GM18505 (cell line): ENCODE data around the gene USP17L19.
"Not testable (repeated sequence)": the region's sequence is repeated elsewhere in the genome, so short reads cannot be mapped to it uniquely, and the experiment has no call there.

Experiments used
- ATAC-seq: cut with Tn5 transposase; IDR thresholded peaks from one replicate; pipeline ENCODE4 v1.9.1; 2021; ENCODE audit not compliant: unreplicated experiment

Gene USP17L19, protein sequence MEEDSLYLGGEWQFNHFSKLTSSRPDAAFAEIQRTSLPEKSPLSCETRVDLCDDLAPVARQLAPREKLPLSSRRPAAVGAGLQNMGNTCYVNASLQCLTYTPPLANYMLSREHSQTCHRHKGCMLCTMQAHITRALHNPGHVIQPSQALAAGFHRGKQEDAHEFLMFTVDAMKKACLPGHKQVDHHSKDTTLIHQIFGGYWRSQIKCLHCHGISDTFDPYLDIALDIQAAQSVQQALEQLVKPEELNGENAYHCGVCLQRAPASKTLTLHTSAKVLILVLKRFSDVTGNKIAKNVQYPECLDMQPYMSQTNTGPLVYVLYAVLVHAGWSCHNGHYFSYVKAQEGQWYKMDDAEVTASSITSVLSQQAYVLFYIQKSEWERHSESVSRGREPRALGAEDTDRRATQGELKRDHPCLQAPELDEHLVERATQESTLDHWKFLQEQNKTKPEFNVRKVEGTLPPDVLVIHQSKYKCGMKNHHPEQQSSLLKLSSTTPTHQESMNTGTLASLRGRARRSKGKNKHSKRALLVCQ

DNA sequence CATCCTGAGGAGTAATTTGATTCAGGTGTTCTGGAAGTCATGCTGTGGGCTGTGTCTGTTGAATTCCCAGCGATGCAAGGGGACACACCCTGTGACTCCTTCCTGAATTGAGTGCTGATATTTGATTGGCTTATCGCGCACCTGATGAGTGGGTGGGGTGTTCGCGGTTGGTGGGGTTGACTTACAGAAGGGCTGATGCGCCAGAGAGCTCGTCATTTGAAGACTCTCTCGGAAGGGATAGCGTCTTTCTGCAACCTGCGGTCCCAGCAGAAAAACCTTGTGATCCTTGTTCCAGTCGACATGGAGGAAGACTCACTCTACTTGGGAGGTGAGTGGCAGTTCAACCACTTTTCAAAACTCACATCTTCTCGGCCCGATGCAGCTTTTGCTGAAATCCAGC, at the start of gene USP17L19:
Gene USP17L19 (plus strand): TSS at position 301 of the 400 bp plus-strand sequence. CDS start 0 bp downstream, at position 301.
- not testable (repeated sequence) for ATAC-seq

DNA sequence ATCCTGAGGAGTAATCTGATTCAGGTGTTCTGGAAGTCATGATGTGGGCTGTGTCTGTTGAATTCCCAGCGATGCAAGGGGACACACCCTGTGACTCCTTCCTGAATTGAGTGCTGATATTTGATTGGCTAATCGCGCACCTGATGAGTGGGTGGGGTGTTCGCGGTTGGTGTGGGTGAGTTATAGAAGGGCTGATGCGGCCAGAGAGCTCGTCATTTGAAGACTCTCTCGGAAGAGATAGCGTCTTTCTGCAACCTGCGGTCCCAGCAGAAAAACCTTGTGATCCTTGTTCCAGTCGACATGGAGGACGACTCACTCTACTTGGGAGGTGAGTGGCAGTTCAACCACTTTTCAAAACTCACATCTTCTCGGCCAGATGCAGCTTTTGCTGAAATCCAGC, 42.8 kb upstream of the USP17L19 start, which contains the start of gene USP17L10:
Gene USP17L10 (plus strand): TSS at position 301 of the 400 bp plus-strand sequence. CDS start 0 bp downstream, at position 301.
- not testable (repeated sequence) for ATAC-seq

DNA sequence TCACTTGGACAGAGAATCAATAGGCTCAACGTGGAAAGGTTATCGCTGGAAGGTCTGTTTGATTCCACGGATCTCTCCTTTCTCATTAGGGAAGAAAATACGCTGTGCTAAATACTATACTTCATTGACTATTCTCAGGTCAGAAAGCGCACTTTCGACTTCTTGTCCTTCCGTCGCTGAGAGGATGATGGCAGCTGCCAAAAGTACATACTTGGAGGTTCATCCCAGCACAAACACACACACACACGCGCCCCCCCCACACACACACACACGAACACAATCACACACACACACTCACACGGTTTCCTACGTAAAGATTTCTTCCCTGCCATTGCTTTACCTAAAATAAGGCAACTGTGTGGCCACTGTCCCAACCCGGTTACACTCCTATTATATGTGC, 38.5 kb upstream of the USP17L19 start:
- not testable (repeated sequence) for ATAC-seq

DNA sequence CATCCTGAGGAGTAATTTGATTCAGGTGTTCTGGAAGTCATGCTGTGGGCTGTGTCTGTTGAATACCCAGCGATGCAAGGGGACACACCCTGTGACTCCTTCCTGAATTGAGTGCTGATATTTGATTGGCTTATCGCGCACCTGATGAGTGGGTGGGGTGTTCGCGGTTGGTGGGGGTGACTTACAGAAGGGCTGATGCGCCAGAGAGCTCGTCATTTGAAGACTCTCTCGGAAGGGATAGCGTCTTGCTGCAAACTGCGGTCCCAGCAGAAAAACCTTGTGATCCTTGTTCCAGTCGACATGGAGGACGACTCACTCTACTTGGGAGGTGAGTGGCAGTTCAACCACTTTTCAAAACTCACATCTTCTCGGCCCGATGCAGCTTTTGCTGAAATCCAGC, 38.1 kb upstream of the USP17L19 start, which contains the start of gene USP17L11:
Gene USP17L11 (plus strand): TSS at position 301 of the 400 bp plus-strand sequence. CDS start 0 bp downstream, at position 301.
- ATAC-seq: not testable (repeated sequence)

DNA sequence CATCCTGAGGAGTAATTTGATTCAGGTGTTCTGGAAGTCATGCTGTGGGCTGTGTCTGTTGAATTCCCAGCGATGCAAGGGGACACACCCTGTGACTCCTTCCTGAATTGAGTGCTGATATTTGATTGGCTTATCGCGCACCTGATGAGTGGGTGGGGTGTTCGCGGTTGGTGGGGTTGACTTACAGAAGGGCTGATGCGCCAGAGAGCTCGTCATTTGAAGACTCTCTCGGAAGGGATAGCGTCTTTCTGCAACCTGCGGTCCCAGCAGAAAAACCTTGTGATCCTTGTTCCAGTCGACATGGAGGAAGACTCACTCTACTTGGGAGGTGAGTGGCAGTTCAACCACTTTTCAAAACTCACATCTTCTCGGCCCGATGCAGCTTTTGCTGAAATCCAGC, 33.3 kb upstream of the USP17L19 start, which contains the start of gene USP17L12:
Gene USP17L12 (plus strand): TSS at position 301 of the 400 bp plus-strand sequence. CDS start 0 bp downstream, at position 301.
- not testable (repeated sequence) for ATAC-seq

DNA sequence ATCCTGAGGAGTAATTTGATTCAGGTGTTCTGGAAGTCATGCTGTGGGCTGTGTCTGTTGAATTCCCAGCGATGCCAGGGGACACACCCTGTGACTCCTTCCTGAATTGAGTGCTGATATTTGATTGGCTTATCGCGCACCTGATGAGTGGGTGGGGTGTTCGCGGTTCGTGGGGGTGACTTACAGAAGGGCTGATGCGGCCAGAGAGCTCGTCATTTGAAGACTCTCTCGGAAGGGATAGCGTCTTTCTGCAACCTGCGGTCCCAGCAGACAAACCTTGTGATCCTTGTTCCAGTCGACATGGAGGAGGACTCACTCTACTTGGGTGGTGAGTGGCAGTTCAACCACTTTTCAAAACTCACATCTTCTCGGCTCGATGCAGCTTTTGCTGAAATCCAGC, 28.6 kb upstream of the USP17L19 start, which contains the start of gene USP17L13:
Gene USP17L13 (plus strand): TSS at position 301 of the 400 bp plus-strand sequence. CDS start 0 bp downstream, at position 301.
- not testable (repeated sequence) for ATAC-seq

DNA sequence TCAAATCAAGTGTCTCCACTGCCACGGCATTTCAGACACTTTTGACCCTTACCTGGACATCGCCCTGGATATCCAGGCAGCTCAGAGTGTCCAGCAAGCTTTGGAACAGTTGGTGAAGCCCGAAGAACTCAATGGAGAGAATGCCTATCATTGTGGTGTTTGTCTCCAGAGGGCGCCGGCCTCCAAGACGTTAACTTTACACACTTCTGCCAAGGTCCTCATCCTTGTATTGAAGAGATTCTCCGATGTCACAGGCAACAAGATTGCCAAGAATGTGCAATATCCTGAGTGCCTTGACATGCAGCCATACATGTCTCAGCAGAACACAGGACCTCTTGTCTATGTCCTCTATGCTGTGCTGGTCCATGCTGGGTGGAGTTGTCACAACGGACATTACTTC, 22.9 kb upstream of the USP17L19 start:
- ATAC-seq: not testable (repeated sequence)

DNA sequence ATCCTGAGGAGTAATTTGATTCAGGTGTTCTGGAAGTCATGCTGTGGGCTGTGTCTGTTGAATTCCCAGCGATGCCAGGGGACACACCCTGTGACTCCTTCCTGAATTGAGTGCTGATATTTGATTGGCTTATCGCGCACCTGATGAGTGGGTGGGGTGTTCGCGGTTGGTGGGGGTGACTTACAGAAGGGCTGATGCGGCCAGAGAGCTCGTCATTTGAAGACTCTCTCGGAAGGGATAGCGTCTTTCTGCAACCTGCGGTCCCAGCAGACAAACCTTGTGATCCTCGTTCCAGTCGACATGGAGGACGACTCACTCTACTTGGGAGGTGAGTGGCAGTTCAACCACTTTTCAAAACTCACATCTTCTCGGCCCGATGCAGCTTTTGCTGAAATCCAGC, 19.1 kb upstream of the USP17L19 start, which contains the start of gene USP17L15:
Gene USP17L15 (plus strand): TSS at position 301 of the 400 bp plus-strand sequence. CDS start 0 bp downstream, at position 301.
- ATAC-seq: not testable (repeated sequence)

DNA sequence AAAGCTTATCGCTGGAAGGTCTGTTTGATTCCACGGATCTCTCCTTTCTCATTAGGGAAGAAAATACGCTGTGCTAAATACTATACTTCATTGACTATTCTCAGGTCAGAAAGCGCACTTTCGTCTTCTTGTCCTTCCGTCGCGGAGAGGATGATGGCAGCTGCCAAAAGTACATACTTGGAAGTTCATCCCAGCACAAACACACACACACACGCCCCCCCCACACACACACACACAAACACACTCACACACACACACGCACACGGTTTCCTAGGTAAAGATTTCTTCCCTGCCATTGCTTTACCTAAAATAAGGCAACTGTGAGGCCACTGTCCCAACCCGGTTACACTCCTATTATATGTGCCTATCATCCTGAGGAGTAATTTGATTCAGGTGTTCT, 14.7 kb upstream of the USP17L19 start:
- not testable (repeated sequence) for ATAC-seq

DNA sequence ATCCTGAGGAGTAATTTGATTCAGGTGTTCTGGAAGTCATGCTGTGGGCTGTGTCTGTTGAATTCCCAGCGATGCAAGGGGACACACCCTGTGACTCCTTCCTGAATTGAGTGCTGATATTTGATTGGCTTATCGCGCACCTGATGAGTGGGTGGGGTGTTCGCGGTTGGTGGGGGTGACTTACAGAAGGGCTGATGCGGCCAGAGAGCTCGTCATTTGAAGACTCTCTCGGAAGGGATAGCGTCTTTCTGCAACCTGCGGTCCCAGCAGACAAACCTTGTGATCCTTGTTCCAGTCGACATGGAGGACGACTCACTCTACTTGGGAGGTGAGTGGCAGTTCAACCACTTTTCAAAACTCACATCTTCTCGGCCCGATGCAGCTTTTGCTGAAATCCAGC, 9.6 kb upstream of the USP17L19 start, which contains the start of gene USP17L17:
Gene USP17L17 (plus strand): TSS at position 301 of the 400 bp plus-strand sequence. CDS start 0 bp downstream, at position 301.
- ATAC-seq: not testable (repeated sequence)

DNA sequence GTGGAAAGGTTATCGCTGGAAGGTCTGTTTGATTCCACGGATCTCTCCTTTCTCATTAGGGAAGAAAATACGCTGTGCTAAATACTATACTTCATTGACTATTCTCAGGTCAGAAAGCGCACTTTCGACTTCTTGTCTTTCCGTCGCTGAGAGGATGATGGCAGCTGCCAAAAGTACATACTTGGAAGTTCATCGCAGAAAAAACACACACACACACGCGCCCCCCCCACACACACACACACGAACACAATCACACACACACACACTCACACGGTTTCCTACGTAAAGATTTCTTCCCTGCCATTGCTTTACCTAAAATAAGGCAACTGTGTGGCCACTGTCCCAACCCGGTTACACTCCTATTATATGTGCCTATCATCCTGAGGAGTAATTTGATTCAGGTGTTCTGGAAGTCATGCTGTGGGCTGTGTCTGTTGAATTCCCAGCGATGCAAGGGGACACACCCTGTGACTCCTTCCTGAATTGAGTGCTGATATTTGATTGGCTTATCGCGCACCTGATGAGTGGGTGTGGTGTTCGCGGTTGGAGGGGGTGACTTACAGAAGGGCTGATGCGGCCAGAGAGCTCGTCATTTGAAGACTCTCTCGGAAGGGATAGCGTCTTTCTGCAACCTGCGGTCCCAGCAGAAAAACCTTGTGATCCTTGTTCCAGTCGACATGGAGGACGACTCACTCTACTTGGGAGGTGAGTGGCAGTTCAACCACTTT, 5.1 kb upstream of the USP17L19 start, which contains the start of gene USP17L18:
Gene USP17L18 (plus strand): TSS at position 678 of the 728 bp plus-strand sequence. CDS start 0 bp downstream, at position 678.
- ATAC-seq: not testable (repeated sequence)

DNA sequence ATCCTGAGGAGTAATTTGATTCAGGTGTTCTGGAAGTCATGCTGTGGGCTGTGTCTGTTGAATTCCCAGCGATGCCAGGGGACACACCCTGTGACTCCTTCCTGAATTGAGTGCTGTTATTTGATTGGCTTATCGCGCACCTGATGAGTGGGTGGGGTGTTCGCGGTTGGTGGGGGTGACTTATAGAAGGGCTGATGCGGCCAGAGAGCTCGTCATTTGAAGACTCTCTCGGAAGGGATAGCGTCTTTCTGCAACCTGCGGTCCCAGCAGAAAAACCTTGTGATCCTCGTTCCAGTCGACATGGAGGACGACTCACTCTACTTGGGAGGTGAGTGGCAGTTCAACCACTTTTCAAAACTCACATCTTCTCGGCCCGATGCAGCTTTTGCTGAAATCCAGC, 4.6 kb downstream of the USP17L19 start, which contains the start of gene USP17L20:
Gene USP17L20 (plus strand): TSS at position 301 of the 400 bp plus-strand sequence. CDS start 0 bp downstream, at position 301.
- not testable (repeated sequence) for ATAC-seq

DNA sequence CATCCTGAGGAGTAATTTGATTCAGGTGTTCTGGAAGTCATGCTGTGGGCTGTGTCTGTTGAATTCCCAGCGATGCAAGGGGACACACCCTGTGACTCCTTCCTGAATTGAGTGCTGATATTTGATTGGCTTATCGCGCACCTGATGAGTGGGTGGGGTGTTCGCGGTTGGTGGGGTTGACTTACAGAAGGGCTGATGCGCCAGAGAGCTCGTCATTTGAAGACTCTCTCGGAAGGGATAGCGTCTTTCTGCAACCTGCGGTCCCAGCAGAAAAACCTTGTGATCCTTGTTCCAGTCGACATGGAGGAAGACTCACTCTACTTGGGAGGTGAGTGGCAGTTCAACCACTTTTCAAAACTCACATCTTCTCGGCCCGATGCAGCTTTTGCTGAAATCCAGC, 9.4 kb downstream of the USP17L19 start, which contains the start of gene USP17L21:
Gene USP17L21 (plus strand): TSS at position 301 of the 400 bp plus-strand sequence. CDS start 0 bp downstream, at position 301.
- not testable (repeated sequence) for ATAC-seq

DNA sequence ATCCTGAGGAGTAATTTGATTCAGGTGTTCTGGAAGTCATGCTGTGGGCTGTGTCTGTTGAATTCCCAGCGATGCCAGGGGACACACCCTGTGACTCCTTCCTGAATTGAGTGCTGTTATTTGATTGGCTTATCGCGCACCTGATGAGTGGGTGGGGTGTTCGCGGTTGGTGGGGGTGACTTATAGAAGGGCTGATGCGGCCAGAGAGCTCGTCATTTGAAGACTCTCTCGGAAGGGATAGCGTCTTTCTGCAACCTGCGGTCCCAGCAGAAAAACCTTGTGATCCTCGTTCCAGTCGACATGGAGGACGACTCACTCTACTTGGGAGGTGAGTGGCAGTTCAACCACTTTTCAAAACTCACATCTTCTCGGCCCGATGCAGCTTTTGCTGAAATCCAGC, 14.1 kb downstream of the USP17L19 start, which contains the start of gene USP17L22:
Gene USP17L22 (plus strand): TSS at position 301 of the 400 bp plus-strand sequence. CDS start 0 bp downstream, at position 301.
- not testable (repeated sequence) for ATAC-seq

DNA sequence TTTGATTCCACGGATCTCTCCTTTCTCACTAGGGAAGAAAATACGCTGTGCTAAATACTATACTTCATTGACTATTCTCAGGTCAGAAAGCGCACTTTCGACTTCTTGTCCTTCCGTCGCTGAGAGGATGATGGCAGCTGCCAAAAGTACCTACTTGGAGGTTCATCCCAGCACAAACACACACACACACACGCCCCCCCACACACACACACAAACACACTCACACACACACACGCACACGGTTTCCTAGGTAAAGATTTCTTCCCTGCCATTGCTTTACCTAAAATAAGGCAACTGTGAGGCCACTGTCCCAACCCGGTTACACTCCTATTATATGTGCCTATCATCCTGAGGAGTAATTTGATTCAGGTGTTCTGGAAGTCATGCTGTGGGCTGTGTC, 18.5 kb downstream of the USP17L19 start:
- ATAC-seq: not testable (repeated sequence)
